Hepatocyte (in vitro differentiated cells): Measurements from ENCODE around the gene SLC25A48.

Source experiments
- EZH2 ChIP-seq: fragments of 200-600 bp; sonication (generic); IDR thresholded peaks from 2 replicates; pipeline ENCODE4 v1.6.1; 2016; ENCODE audit warnings: antibody characterized with exemption, mild to moderate bottlenecking, borderline replicate concordance
- EZH2phosphoT487 ChIP-seq: fragments of 200-600 bp; sonication (generic); IDR thresholded peaks from one replicate; pipeline ENCODE4 v1.6.1; 2018; ENCODE audit warnings: antibody characterized with exemption, mild to moderate bottlenecking, low read depth, moderate library complexity; ENCODE audit not compliant: unreplicated experiment, severe bottlenecking
- TF ChIP-seq, protein P1 (sequence below): fragments of 200-600 bp; sonication (generic); IDR thresholded peaks from 2 replicates; pipeline ENCODE4 v1.5.1; 2016; ENCODE audit warnings: antibody characterized with exemption, mild to moderate bottlenecking; ENCODE audit not compliant: poor library complexity

- TF ChIP-seq, protein P1, sequence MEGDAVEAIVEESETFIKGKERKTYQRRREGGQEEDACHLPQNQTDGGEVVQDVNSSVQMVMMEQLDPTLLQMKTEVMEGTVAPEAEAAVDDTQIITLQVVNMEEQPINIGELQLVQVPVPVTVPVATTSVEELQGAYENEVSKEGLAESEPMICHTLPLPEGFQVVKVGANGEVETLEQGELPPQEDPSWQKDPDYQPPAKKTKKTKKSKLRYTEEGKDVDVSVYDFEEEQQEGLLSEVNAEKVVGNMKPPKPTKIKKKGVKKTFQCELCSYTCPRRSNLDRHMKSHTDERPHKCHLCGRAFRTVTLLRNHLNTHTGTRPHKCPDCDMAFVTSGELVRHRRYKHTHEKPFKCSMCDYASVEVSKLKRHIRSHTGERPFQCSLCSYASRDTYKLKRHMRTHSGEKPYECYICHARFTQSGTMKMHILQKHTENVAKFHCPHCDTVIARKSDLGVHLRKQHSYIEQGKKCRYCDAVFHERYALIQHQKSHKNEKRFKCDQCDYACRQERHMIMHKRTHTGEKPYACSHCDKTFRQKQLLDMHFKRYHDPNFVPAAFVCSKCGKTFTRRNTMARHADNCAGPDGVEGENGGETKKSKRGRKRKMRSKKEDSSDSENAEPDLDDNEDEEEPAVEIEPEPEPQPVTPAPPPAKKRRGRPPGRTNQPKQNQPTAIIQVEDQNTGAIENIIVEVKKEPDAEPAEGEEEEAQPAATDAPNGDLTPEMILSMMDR, result no peak
- TF ChIP-seq EZH2phosphoT487 (no peak), EZH2 (no peak)
These were observed 9.9 kb upstream of the SLC25A48 start for GRCh38 chr5:135824541-135825041.
